ENCODE data around the gene KRT33B. TPM values are rescaled to one million over a fixed set of nuclear protein-coding genes. Genes with fewer than 3 reads are reported as not detected.

The KRT33B gene
- total and polyA plus RNA-seq, 2 of the 4 experiments (the other 2 are of a cell fraction), result 0.18 to 0.22 TPM

DNA sequence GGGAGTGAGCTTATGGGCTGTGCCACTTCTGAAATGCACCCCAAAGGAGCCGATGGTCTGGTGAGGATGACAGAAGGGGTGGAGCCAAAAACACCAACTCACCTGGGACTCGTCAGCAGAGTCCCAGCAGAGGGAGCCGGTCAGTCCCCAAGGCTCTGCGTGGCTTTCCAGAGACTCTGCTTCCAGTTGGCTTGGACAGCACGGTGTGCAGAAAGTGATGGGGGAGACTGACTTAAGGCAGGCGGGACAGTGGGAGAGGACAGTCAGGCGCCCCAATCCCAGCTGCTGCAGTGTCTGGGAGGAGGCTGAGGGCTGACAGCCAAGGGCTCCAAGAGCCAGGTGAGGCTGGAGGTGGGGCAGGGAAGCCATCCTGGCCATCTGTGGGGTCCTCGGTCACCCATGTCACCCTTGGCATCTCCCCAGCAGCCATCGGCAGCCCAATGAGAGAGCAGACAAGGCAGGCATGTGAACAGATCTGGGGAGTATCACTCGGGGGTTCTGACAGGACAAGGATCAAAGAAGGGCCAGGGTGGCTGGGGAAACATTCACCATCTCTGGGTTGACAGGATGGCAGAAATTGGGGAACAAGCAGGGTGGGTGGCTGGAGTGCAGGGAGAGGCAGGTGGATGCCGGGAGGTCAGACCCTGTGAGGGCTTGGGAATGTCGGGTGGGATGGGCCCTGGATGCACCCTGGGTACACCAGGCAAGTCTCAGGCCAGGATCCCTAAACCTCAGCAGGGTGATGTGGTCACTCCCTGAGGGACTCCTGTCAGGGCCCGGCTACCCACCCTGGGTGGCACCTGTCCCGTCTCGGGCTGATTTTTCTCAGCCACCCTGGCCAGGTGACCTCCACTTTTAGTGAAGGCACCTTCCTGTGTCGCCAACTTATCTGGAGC is 45.2 kb downstream of the KRT33B start:
- Histone ChIP-seq H4K8ac (ENCODE audit: low read depth in 2 of 2, low read length in 2 of 2) (peak overlapping the region in 1 of 2 experiments; percentile 26; a peak in 1 of 4 replicates), H3K4me1 (ENCODE audit: control insufficient read depth, insufficient read depth, low read length) (peaks cover 2% of the 10 kb centered on the region), H2BK5ac (ENCODE audit: low read depth, low read length, poor library complexity, severe bottlenecking) (peak overlapping the region; percentile 15), H3K36me3 (ENCODE audit: control insufficient read depth, insufficient read depth, low read length) (no peaks in the 10 kb centered on the region), H2AFZ (replicated peaks; ENCODE audit: low read length, poor library complexity) (peak overlapping the region; percentile 51), H4K5ac (ENCODE audit: low read depth, low read length) (no peak overlapping the region), H2AK5ac (ENCODE audit: low read depth, low read length) (peak overlapping the region; percentile 76), H2BK120ac (ENCODE audit: low read depth, low read length) (peak overlapping the region; percentile 73), H2BK20ac (ENCODE audit: low read depth, low read length) (peak overlapping the region; percentile 84; the same call in 1 of the 2 replicates), H4K20me1 (ENCODE audit: insufficient read depth, low read length) (no peaks in the 10 kb centered on the region), H4K91ac (ENCODE audit: insufficient read depth, low read depth, low read length) (peak overlapping the region; percentile 85), H3K4me2 (ENCODE audit: low read depth, low read length) (no peak overlapping the region), H3K56ac (ENCODE audit: extremely low read depth, insufficient read depth, low read length) (no peak overlapping the region), H3K9me3 (ENCODE audit: control insufficient read depth, insufficient read depth, low read length) (peaks cover 4% of the 10 kb centered on the region; the same call in 1 of the 2 replicates), H3K9ac (ENCODE audit: low read depth, low read length) (no peak overlapping the region), H3K9me1 (ENCODE audit: insufficient read depth, low read length) (peaks cover 3% of the 10 kb centered on the region; the same call in 1 of the 2 replicates), H2AK9ac (replicated peaks; ENCODE audit: low read depth, low read length, poor library complexity) (peak overlapping the region; percentile 63), H3K4ac (ENCODE audit: low read depth, low read length) (peak overlapping the region; percentile 72), H3K23ac (ENCODE audit: low read depth, low read length) (no peak overlapping the region), H2BK15ac (ENCODE audit: low read depth, low read length) (peak overlapping the region; percentile 44; the same call in 2 of the 3 replicates), H3K18ac (ENCODE audit: low read depth, low read length) (no peak overlapping the region), H3K27ac (ENCODE audit: insufficient read depth, low read length) (no peak overlapping the region), H3K27me3 (ENCODE audit: control insufficient read depth, insufficient read depth, low read length) (no peaks in the 10 kb centered on the region), H3K14ac (replicated peaks; ENCODE audit: low read depth, low read length) (no peak overlapping the region), H3K4me3 (ENCODE audit: insufficient read depth, low read depth, low read length) (no peak overlapping the region), H3K79me1 (ENCODE audit: low read depth in 1 of 2, low read length in 2 of 2) (no peaks in the 10 kb centered on the region)
- in situ Hi-C loops (cut with MboI; ENCODE audit: low sequenced_read_pairs) (loop anchor here (5.0 kb wide), 1 partner anchor 417 kb away; no protein-coding TSS in a partner anchor), dilution Hi-C loops (cut with HindIII; ENCODE audit: low sequenced_read_pairs, unreplicated experiment) (no loop called here), intact Hi-C loops (cut with micrococcal nuclease) (loop anchor here (5.0 kb wide), 2 partner anchors 262 to 323 kb away; partner anchors contain the start of gene KRTAP2-3)
- DNase-seq, result peak; percentile 8
- ChIA-PET CTCF (interaction anchor here (0.6 to 0.9 kb wide), 2 partner anchors 224 to 468 kb away, joined by 3 read pairs; no protein-coding TSS in a partner anchor), POLR2A (ENCODE audit: unreplicated experiment) (no interaction called here)
- no peak for ATAC-seq (ENCODE audit: low read depth)
- TF ChIP-seq, protein P1, sequence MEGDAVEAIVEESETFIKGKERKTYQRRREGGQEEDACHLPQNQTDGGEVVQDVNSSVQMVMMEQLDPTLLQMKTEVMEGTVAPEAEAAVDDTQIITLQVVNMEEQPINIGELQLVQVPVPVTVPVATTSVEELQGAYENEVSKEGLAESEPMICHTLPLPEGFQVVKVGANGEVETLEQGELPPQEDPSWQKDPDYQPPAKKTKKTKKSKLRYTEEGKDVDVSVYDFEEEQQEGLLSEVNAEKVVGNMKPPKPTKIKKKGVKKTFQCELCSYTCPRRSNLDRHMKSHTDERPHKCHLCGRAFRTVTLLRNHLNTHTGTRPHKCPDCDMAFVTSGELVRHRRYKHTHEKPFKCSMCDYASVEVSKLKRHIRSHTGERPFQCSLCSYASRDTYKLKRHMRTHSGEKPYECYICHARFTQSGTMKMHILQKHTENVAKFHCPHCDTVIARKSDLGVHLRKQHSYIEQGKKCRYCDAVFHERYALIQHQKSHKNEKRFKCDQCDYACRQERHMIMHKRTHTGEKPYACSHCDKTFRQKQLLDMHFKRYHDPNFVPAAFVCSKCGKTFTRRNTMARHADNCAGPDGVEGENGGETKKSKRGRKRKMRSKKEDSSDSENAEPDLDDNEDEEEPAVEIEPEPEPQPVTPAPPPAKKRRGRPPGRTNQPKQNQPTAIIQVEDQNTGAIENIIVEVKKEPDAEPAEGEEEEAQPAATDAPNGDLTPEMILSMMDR (conservative IDR thresholded peaks at IDR 0.05; ENCODE audit: low read depth, low read length), result peak; percentile 27
- no peak for TF ChIP-seq CEBPB (IDR thresholded peaks at IDR 0.05; ENCODE audit: low read depth, low read length)
- TF ChIP-seq MAFK (IDR thresholded peaks at IDR 0.05; ENCODE audit: low read depth, low read length), result no peak
- BruUV-seq (replicated peaks), result no TSS peak
- 87% methylated on average over 13 of the region's 16 CpGs; no CpG with 5 or more reads in 1 of the 2 experiments for WGBS, 2 experiments (ENCODE audit: extremely low coverage in 2 of 2, insufficient read length in 1 of 2)

All from IMR-90 (cell line).